Natural killer cell (primary cell): ENCODE data around the gene THSD1. TPM values are rescaled to one million over a fixed set of nuclear protein-coding genes. Genes with fewer than 3 reads are reported as not detected.
"Not testable (repeated sequence)": the region's sequence is repeated elsewhere in the genome, so short reads cannot be mapped to it uniquely, and the experiment has no call there.

Experiments
- ATAC-seq, 3 donors: fragments of 150-1000 bp in 2 of 3; fragments of 200-7000 bp in 1 of 3; cut with Tn5 transposase; 1 replicate in 1 of 3; 2 replicates in 2 of 3; pipeline ENCODE4 v1.10.0; 2021; ENCODE audit warnings: mild to moderate bottlenecking in 2 of 3, moderate library complexity in 2 of 3
- DNase-seq, 2 donors: peaks; one replicate each; pipeline versions ENCODE4 v3.0.0 to v3.0.0-alpha.2; 2013 to 2021; ENCODE audit warnings: mixed read lengths in 1 of 2
- H3K27ac ChIP-seq: one replicate; pipeline ENCODE4 v1.5.1; 2013; ENCODE audit warnings: mild to moderate bottlenecking, low read length
- H3K27me3 ChIP-seq: one replicate; pipeline ENCODE4 v1.6.1; 2013; ENCODE audit warnings: low read length; ENCODE audit not compliant: control insufficient read depth, insufficient read depth
- H3K36me3 ChIP-seq: one replicate; pipeline ENCODE4 v1.6.1; 2013; ENCODE audit warnings: low read length; ENCODE audit not compliant: control insufficient read depth, insufficient read depth
- H3K4me1 ChIP-seq: one replicate; pipeline ENCODE4 v1.6.1; 2013; ENCODE audit warnings: low read length; ENCODE audit not compliant: control insufficient read depth, insufficient read depth
- H3K4me3 ChIP-seq: one replicate; pipeline ENCODE4 v1.5.1; 2013; ENCODE audit warnings: low read length
- H3K9me3 ChIP-seq: one replicate; pipeline ENCODE4 v1.6.1; 2013; ENCODE audit warnings: low read length; ENCODE audit not compliant: control insufficient read depth, insufficient read depth
- H3K27ac Mint-ChIP-seq, 2 donors: one replicate each; pipeline ENCODE4 v1.8.0; 2022; ENCODE audit warnings: mild to moderate bottlenecking in 2 of 2, mixed read lengths in 2 of 2, moderate library complexity in 1 of 2
- H3K27me3 Mint-ChIP-seq, 2 donors: one replicate each; pipeline ENCODE4 v1.8.0; 2022; ENCODE audit warnings: low read depth in 2 of 2, mixed read lengths in 2 of 2
- H3K36me3 Mint-ChIP-seq: one replicate; pipeline ENCODE4 v1.8.0; 2022; ENCODE audit warnings: mixed read lengths
- H3K4me1 Mint-ChIP-seq, 2 donors: one replicate each; pipeline ENCODE4 v1.8.0; 2022; ENCODE audit warnings: mixed read lengths in 2 of 2
- H3K4me3 Mint-ChIP-seq: one replicate; pipeline ENCODE4 v1.8.0; 2022; ENCODE audit warnings: mild to moderate bottlenecking, moderate library complexity, mixed read lengths
- H3K9me3 Mint-ChIP-seq, 2 donors: one replicate each; pipeline ENCODE4 v1.8.0; 2022; ENCODE audit warnings: mixed read lengths in 2 of 2
- CTCF ChIP-seq: fragments of 200-600 bp; IDR thresholded peaks from one replicate; pipeline ENCODE4 v1.8.0; 2022; ENCODE audit warnings: antibody characterized with exemption
- WGBS: methylation state at CpG from one replicate; pipeline ENCODE4 v1.1.7; 2013; ENCODE audit warnings: missing lambda C conversion rate; ENCODE audit not compliant: insufficient coverage; 5-methylcytosine and 5-hydroxymethylcytosine counted together
- intact Hi-C: fragments of 100-400 bp; cut with micrococcal nuclease; formaldehyde crosslinking; loops from one replicate; pipeline ENCODE4 v1.14.2; 2022
- total RNA-seq, 4 donors: library from RNA; stranded (reverse); fragments of 120-200 nt in 1 of 4; gene quantifications; one replicate each; pipeline versions ENCODE4 v1.2.3 to v1.2.4, GENCODE V29; 2013 to 2022

THSD1 gene
- total RNA-seq, 3 donors from 2014 or later (not counting 1 experiment from before 2014, with no cell fraction given), result 0.61 to 1.2 (median 0.84) TPM

- H3K9me3 ChIP-seq, result no peaks in the 10 kb centered on the region
- H3K4me1 ChIP-seq, result no peaks in the 10 kb centered on the region
- H3K27me3 Mint-ChIP-seq, result no peaks in the 10 kb centered on the region
- peaks cover 6% of the 10 kb centered on the region for H3K36me3 Mint-ChIP-seq
- no peak overlapping the region for H3K27ac ChIP-seq
- peaks cover 43% of the 10 kb centered on the region for H3K36me3 ChIP-seq
- TF ChIP-seq CTCF, result no peak
- no peaks in the 10 kb centered on the region for H3K27me3 ChIP-seq
- H3K4me3 Mint-ChIP-seq, result no peak overlapping the region
- ATAC-seq (no peak), DNase-seq (no peak)
- H3K4me1 Mint-ChIP-seq, result peaks cover 0 to 2% of the 10 kb centered on the region in 2 donors
- H3K4me3 ChIP-seq, result no peak overlapping the region
- peak overlapping the region in 1 of 2 donors; percentile 12 for H3K27ac Mint-ChIP-seq
- WGBS, result 81% methylated on average over 3 of the region's 4 CpGs
- intact Hi-C loops, result no loop called here
- H3K9me3 Mint-ChIP-seq, result no peaks in the 10 kb centered on the region
Observed at GRCh38 chr13:52411629-52412028, 5.7 kb upstream of the THSD1 start.

- DNase-seq, H3K27me3 ChIP-seq, intact Hi-C loops, H3K4me3 ChIP-seq, ATAC-seq, H3K9me3 ChIP-seq, H3K27ac Mint-ChIP-seq, H3K9me3 Mint-ChIP-seq, H3K4me3 Mint-ChIP-seq, H3K36me3 Mint-ChIP-seq, H3K27ac ChIP-seq: not testable (repeated sequence)
- Histone ChIP-seq H3K4me1 (peaks cover 17% of the 10 kb centered on the region), H3K36me3 (peaks cover 12% of the 10 kb centered on the region)
- WGBS, result 98% methylated on average over 33 of the region's 33 CpGs
- H3K27me3 Mint-ChIP-seq, result peaks cover 7 to 13% of the 10 kb centered on the region in 2 donors
- peaks cover 14 to 25% of the 10 kb centered on the region in 2 donors for H3K4me1 Mint-ChIP-seq
Observed at GRCh38 chr13:52408071-52408658, 2.2 kb upstream of the THSD1 start.

- peaks cover 17% of the 10 kb centered on the region for H3K4me1 ChIP-seq
- intact Hi-C loops, H3K36me3 Mint-ChIP-seq, H3K27me3 ChIP-seq, H3K36me3 ChIP-seq, DNase-seq, H3K9me3 Mint-ChIP-seq, H3K9me3 ChIP-seq, ATAC-seq, H3K4me3 Mint-ChIP-seq, H3K27ac ChIP-seq, H3K4me3 ChIP-seq, H3K27ac Mint-ChIP-seq: not testable (repeated sequence)
- WGBS, result 97% methylated on average over 12 of the region's 12 CpGs
- Mint-ChIP-seq H3K27me3 (peaks cover 9 to 18% of the 10 kb centered on the region in 2 donors), H3K4me1 (peaks cover 14 to 25% of the 10 kb centered on the region in 2 donors)
Observed at GRCh38 chr13:52407436-52407835, 1.5 kb upstream of the THSD1 start.

GRCh38 chr13:52406629-52407028 is 657 bp upstream of the THSD1 start:
- Histone ChIP-seq H3K4me1 (peaks cover 17% of the 10 kb centered on the region), H3K36me3 (peaks cover 4% of the 10 kb centered on the region), H3K9me3 (no peaks in the 10 kb centered on the region), H3K4me3 (no peak overlapping the region), H3K27me3 (peaks cover 4% of the 10 kb centered on the region), H3K27ac (no peak overlapping the region)
- peaks cover 9 to 18% of the 10 kb centered on the region in 2 donors for H3K27me3 Mint-ChIP-seq
- ATAC-seq (no peak), DNase-seq (no peak)
- intact Hi-C loops, result no loop called here
- H3K9me3 Mint-ChIP-seq, result no peaks in the 10 kb centered on the region
- 95% methylated on average over 4 of the region's 4 CpGs for WGBS
- peak overlapping the region; percentile 81 for H3K4me3 Mint-ChIP-seq
- H3K27ac Mint-ChIP-seq, result peak overlapping the region in 1 of 2 donors; percentile 75
- H3K36me3 Mint-ChIP-seq, result no peaks in the 10 kb centered on the region
- H3K4me1 Mint-ChIP-seq, result peaks cover 14 to 25% of the 10 kb centered on the region in 2 donors
- TF ChIP-seq CTCF, result no peak
